Stomach smooth muscle (tissue), 2 donors: ENCODE measurements around the gene RSU1.

Experiments
- H3K27ac ChIP-seq: one replicate; pipeline ENCODE4 v1.7.0; 2013; ENCODE audit warnings: mild to moderate bottlenecking, low read length, inconsistent platforms
- H3K27me3 ChIP-seq, 2 donors: one replicate each; pipeline ENCODE4 v1.7.0; 2013; ENCODE audit warnings: low read length in 2 of 2; ENCODE audit not compliant: insufficient read depth in 2 of 2, control insufficient read depth in 1 of 2
- H3K36me3 ChIP-seq, 2 donors: one replicate each; pipeline ENCODE4 v1.7.0; 2013; ENCODE audit warnings: low read length in 2 of 2; ENCODE audit not compliant: control insufficient read depth in 2 of 2, insufficient read depth in 2 of 2
- H3K4me1 ChIP-seq: one replicate; pipeline ENCODE4 v1.7.0; 2013; ENCODE audit warnings: low read length; ENCODE audit not compliant: control insufficient read depth, insufficient read depth
- H3K4me3 ChIP-seq, 2 donors: one replicate each; pipeline ENCODE4 v1.7.0; 2013; ENCODE audit warnings: low read length in 2 of 2
- H3K9ac ChIP-seq, 2 donors: one replicate each; pipeline ENCODE4 v1.7.0; 2013; ENCODE audit warnings: low read length in 2 of 2, mild to moderate bottlenecking in 1 of 2
- H3K9me3 ChIP-seq, 2 donors: one replicate each; pipeline ENCODE4 v1.7.0; 2013; ENCODE audit warnings: low read length in 2 of 2; ENCODE audit not compliant: control insufficient read depth in 2 of 2
- donor health status: healthy.
- donor health status: Pancreatic carcinoma.

Gene RSU1

DNA sequence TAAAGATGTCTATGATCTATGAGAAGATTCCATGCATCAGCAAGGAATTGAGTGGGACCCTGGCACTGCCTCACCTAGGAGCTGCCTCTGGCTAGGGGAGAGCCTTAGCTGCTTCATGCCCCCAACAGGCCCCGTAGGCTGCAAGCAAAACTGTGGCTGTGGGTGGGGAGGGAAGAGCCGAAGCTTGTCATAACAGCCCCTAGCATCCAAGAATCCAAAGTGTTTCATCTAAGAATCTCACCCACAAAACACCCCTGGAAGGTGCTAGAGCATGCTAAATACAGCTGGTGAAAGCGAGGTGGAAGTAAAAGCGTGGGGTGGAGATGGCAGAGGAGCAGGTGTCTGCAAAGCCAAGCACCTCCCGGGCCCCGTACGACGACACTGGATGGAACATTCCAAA, 208.0 kb downstream of the RSU1 start:
- Histone ChIP-seq H3K36me3 (no peaks in the 10 kb centered on the region), H3K9me3 (no peaks in the 10 kb centered on the region), H3K27me3 (no peaks in the 10 kb centered on the region), H3K4me1 (no peaks in the 10 kb centered on the region), H3K27ac (no peak overlapping the region), H3K9ac (no peak overlapping the region), H3K4me3 (no peak overlapping the region)

DNA sequence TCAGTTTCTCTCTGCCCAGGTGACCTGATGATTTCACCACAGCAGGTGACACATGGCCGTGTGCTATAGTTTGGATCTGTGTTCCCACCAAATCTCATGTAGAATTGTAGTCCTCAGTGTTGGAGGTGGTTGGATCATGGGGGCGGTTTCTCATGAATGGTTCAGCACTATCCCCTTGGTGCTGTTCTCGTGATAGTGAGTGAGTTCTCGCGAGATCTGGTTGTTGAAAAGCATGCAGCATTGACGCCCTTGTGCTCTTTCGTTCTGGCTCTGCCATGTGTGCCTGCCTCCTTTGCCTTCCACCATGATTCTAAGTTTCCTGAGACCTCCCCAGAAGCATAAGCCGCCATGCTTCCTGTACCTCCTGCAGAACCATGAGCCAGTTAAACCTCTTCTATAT, 210.3 kb downstream of the RSU1 start:
- H3K36me3 ChIP-seq, result no peaks in the 10 kb centered on the region
- no peak overlapping the region for H3K27ac ChIP-seq
- no peaks in the 10 kb centered on the region for H3K4me1 ChIP-seq
- no peak overlapping the region for H3K9ac ChIP-seq
- no peaks in the 10 kb centered on the region for H3K9me3 ChIP-seq
- no peak overlapping the region for H3K4me3 ChIP-seq
- H3K27me3 ChIP-seq, result no peaks in the 10 kb centered on the region

DNA sequence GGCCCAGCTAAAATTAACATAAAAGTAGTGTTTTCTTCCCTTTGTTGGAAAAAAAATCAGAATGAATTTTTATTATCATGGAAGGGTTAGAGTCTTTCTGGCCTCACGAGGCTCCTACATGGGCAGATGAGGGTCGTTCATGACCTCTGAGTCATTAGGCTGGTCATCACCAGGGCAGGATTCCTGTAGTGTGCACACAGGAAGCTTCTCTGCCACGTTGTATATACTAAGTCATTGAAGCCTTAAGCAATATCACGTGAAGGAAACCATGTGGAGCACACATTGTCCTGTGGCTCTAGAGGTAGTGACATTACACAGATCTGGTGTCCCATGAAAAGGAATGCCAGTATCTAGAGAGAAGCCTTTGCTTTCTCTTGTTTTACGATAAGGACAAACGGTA, 210.8 kb downstream of the RSU1 start:
- H3K27me3 ChIP-seq, result no peaks in the 10 kb centered on the region
- H3K36me3 ChIP-seq, result no peaks in the 10 kb centered on the region
- H3K4me3 ChIP-seq, result no peak overlapping the region
- no peaks in the 10 kb centered on the region for H3K4me1 ChIP-seq
- H3K27ac ChIP-seq, result no peak overlapping the region
- H3K9ac ChIP-seq, result no peak overlapping the region
- H3K9me3 ChIP-seq, result no peaks in the 10 kb centered on the region

DNA sequence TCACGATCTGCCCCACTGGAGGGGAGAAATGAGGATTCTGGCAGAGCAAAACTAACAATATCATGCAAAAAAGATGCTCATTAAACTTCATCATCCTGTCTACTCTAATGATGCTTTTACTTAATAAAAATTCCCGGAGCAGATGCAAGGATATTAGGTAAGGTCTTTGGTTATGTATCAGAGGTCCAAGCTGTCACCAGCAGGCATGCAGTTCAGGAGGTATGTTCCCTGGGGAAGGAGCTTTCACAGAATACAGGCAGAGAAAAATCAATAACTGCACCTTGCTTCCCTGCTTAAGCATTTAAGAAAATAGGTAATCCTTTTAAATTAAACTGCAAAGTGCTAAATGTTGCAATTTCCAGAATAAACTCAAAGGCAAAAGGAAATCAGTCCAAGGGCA, 213.9 kb downstream of the RSU1 start:
- H3K4me1 ChIP-seq, result no peaks in the 10 kb centered on the region
- no peak overlapping the region for H3K27ac ChIP-seq

DNA sequence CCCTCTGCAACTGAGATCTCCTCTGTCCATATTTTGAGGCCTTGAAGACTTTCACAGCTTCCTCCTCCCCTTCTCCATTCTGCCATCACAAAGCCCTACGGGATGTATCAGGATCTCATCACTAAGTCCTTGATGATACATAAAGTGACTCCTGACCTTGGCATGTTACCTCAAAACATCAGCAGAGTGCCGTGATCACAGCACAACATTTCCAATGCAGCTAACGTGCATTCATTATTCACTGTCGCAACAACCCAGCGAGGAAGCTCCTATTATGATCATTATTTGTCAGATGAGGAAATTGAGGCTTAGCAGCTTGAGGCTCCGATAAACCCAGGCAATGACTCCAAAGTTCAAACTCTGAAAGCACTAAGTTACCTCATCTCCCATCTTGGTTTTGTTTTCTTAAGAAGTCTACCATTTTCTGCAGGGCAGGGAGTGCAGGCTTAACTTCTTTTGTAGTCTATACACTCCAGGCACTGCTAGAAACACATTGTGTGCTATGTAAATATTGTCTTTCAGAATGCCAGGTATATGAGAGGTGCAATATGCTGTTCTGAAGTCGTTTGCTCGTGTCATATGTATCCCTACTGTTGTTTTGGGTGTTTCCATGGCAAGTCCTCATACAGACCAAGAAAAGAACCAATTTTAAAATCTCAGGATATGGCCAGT, 215.0 kb downstream of the RSU1 start:
- H3K4me3 ChIP-seq, result no peak overlapping the region
- H3K36me3 ChIP-seq, result peaks cover 0 to 2% of the 10 kb centered on the region in 2 donors
- no peaks in the 10 kb centered on the region for H3K27me3 ChIP-seq
- no peaks in the 10 kb centered on the region for H3K4me1 ChIP-seq
- no peak overlapping the region for H3K9ac ChIP-seq
- no peaks in the 10 kb centered on the region for H3K9me3 ChIP-seq
- H3K27ac ChIP-seq, result no peak overlapping the region

More for the DNA sequence above, 213.9 kb downstream of the RSU1 start:
- Histone ChIP-seq H3K4me3 (no peak overlapping the region), H3K36me3 (no peaks in the 10 kb centered on the region), H3K9me3 (no peaks in the 10 kb centered on the region), H3K27me3 (no peaks in the 10 kb centered on the region), H3K9ac (no peak overlapping the region)

DNA sequence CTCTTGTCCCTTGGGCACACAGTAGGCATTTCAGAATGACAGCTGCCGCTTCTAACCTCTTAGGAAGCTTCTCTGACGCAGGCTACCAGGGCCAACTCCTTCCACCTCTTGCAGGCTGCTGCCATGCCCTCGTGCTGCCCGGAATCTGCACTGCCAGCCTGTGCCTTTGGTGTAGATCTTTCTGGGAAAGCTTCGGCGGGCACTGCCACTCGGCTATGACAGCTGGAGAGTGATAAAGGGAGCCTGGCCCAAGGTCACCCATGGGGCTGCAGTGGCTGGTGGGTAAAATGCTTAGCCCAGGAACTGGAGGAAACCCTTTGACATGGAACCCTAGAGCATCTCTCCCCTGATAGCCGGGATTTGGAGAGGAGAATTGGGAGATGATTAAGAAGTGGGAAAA, 217.6 kb downstream of the RSU1 start:
- Histone ChIP-seq H3K9ac (no peak overlapping the region), H3K27ac (no peak overlapping the region), H3K4me3 (no peak overlapping the region), H3K36me3 (peaks cover 0 to 5% of the 10 kb centered on the region in 2 donors), H3K27me3 (no peaks in the 10 kb centered on the region), H3K9me3 (no peaks in the 10 kb centered on the region), H3K4me1 (no peaks in the 10 kb centered on the region)

DNA sequence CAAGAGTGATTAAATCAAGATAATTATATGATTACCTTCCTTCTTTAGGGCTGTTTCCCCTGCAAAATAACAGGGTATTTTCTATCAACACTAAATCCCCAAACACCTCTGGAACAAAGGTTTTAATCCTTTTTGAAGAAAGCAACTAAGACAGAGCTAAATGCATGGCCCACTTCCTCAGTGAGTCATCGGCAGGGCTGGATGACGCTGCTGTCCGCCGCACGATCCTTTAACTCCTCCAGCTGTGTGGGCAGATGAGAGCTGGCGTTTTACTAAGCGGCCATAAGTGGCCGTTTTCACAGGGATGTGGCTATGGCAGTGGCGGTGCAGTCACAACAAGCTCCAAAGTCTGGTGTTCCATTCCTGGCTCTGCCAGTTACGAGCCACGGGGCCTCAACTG, 219.6 kb downstream of the RSU1 start:
- no peak overlapping the region for H3K27ac ChIP-seq
- H3K36me3 ChIP-seq, result peaks cover 4 to 6% of the 10 kb centered on the region in 2 donors
- no peak overlapping the region for H3K9ac ChIP-seq
- H3K27me3 ChIP-seq, result no peaks in the 10 kb centered on the region
- H3K9me3 ChIP-seq, result no peaks in the 10 kb centered on the region
- H3K4me1 ChIP-seq, result no peaks in the 10 kb centered on the region
- H3K4me3 ChIP-seq, result no peak overlapping the region

DNA sequence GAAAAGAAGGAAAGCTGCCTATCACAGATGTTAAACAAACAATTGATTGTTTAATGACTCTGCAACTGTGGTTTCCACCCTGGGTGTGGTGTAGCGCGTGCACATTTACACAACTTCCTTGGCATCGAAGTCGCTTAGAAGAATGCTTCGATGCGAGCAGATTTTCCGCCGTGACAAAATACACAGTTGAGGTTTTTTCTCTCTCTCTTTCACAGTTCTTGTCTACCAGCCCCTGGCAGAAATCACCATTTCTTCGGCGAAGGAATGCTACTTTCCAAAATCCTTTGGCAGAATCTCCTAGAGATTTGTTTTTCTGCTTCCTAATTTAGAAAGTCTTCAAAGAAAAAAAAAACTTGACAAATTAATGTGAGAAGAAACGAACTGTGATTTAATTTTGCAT, 224.8 kb downstream of the RSU1 start:
- Histone ChIP-seq H3K36me3 (peaks cover 8 to 11% of the 10 kb centered on the region in 2 donors), H3K9ac (no peak overlapping the region), H3K9me3 (no peaks in the 10 kb centered on the region), H3K4me3 (no peak overlapping the region), H3K27me3 (no peaks in the 10 kb centered on the region), H3K4me1 (no peaks in the 10 kb centered on the region), H3K27ac (no peak overlapping the region)

DNA sequence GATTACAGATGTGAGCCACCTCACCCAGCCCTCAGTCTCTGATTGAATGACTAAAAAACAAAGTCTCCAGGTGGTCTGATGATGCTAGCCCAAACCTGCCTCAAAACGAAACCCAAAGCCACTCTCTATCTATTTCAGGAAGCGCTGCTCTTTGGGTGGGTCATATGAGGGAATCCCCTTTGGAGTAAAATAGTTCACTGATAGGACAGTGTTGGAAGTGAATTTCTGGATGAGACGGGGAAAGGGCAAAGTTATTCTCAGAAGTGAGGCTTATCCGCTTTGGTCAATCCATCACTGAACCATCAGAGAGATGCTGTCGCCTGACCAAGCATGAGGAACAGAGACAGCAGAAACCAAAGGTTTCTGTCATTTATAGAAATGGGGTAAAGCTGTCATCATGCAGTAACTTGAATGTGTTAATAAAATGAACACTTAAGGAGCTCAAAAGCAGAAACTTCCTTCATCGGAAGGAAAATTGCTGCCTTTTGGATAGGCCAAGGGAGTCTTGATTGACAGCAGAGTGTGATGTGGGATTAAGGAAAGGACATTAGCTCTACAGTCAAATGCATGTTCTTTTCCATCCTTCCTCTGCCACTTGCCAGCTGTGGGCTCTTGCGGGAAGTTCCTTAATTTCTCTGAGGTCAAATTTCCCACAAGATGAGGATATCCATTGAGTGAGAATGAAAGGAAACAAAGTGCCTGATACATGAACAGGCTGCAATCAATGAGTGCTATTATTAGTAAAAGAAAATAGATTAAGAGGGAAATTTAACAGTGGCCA, 230.7 kb downstream of the RSU1 start:
- no peaks in the 10 kb centered on the region for H3K36me3 ChIP-seq
- H3K27ac ChIP-seq, result no peak overlapping the region
- H3K4me1 ChIP-seq, result no peaks in the 10 kb centered on the region
- H3K4me3 ChIP-seq, result no peak overlapping the region
- peaks cover 0 to 3% of the 10 kb centered on the region in 2 donors for H3K9me3 ChIP-seq
- no peaks in the 10 kb centered on the region for H3K27me3 ChIP-seq
- H3K9ac ChIP-seq, result no peak overlapping the region

DNA sequence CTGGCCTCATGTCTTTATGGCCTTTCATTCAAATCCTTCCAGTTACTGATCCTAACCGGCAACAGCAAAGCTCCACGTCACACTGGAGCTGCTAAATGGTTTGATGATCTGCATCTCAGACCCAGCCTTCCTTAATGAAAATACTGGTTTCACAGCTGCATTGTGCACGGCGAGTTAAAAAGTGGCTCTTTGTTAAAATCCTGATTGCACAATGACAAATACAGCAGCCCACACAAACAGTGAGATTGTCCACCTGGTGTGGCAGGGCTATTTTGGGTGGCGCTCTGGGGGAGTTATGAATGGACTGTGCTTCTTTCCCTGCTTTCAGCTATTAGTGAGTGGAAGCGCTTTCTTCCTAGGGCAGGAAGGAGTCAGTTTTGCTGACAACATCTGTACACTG, 232.1 kb downstream of the RSU1 start:
- no peak overlapping the region for H3K9ac ChIP-seq
- no peaks in the 10 kb centered on the region for H3K27me3 ChIP-seq
- no peak overlapping the region for H3K27ac ChIP-seq
- H3K4me3 ChIP-seq, result no peak overlapping the region
- peaks cover 0 to 3% of the 10 kb centered on the region in 2 donors for H3K9me3 ChIP-seq
- H3K36me3 ChIP-seq, result no peaks in the 10 kb centered on the region
- no peaks in the 10 kb centered on the region for H3K4me1 ChIP-seq

DNA sequence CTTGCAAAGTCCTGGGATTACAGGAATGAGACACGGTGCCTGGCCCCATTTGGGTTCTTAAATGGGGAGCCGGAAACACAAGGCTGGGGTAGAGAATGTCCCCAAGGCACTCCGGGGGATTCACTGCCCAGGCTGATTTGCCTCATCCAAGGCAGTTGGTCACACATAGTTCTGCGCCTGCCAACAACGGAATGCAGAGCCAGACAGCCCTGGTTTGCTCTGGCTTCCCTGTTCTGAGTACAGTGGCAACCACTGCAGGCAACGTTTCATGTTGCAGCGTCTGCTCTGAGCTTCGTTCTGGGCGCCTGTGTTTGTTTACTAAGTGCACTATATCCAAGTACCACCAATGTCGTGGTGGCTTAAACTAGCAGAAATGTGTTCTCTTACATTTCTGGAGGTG, 233.8 kb downstream of the RSU1 start:
- no peak overlapping the region for H3K4me3 ChIP-seq
- no peaks in the 10 kb centered on the region for H3K36me3 ChIP-seq
- no peak overlapping the region for H3K9ac ChIP-seq

More for the DNA sequence above, 233.8 kb downstream of the RSU1 start:
- no peak overlapping the region for H3K27ac ChIP-seq
- H3K4me1 ChIP-seq, result no peaks in the 10 kb centered on the region
- H3K9me3 ChIP-seq, result peaks cover 0 to 3% of the 10 kb centered on the region in 2 donors
- H3K27me3 ChIP-seq, result no peaks in the 10 kb centered on the region
